NK-92 (cell line): ENCODE measurements around the gene SLC18A2.

Source experiments
- DNase-seq: peaks from one replicate; lab custom pipeline; 2025; ENCODE audit not compliant: unreplicated experiment; lab: John Stamatoyannopoulos, UW

The SLC18A2 gene

GRCh38 chr10:117306674-117307073, 65.8 kb downstream of the SLC18A2 start:
- no peak for DNase-seq

GRCh38 chr10:117311261-117311660, 70.3 kb downstream of the SLC18A2 start:
- no peak for DNase-seq

- no peak for DNase-seq
Measured at GRCh38 chr10:117312430-117312829, 71.5 kb downstream of the SLC18A2 start.

- DNase-seq = no peak
Measured at GRCh38 chr10:117313641-117314040, 72.7 kb downstream of the SLC18A2 start.

- no peak for DNase-seq
Measured at GRCh38 chr10:117316701-117317100, 75.8 kb downstream of the SLC18A2 start.

GRCh38 chr10:117318909-117319308, 78.0 kb downstream of the SLC18A2 start:
- DNase-seq = no peak

GRCh38 chr10:117320050-117320665, 79.2 kb downstream of the SLC18A2 start:
- DNase-seq = no peak

GRCh38 chr10:117322260-117322659, 81.3 kb downstream of the SLC18A2 start:
- DNase-seq = no peak

GRCh38 chr10:117324367-117324766, 83.5 kb downstream of the SLC18A2 start:
- DNase-seq = no peak

- no peak for DNase-seq
Measured at GRCh38 chr10:117327262-117327661, 86.3 kb downstream of the SLC18A2 start.
